GM23248 (cell line): Measurements from ENCODE around the gene UTP18.

Source experiments
- EZH2 ChIP-seq: fragments of 200-600 bp; sonication (generic); IDR thresholded peaks from 2 replicates; pipeline ENCODE4 v1.6.1; 2018; ENCODE audit warnings: antibody characterized with exemption, mild to moderate bottlenecking; ENCODE audit not compliant: insufficient read depth, poor library complexity, severe bottlenecking
- EZH2phosphoT487 ChIP-seq: fragments of 200-600 bp; sonication (generic); IDR thresholded peaks from 2 replicates; pipeline ENCODE4 v1.6.1; 2018; ENCODE audit warnings: antibody characterized with exemption, moderate library complexity, mild to moderate bottlenecking, low read depth; ENCODE audit not compliant: insufficient read depth

GRCh38 chr17:51335006-51335590 lies 74.8 kb downstream of the UTP18 start:
- no peak for TF ChIP-seq EZH2
- no peak for TF ChIP-seq EZH2phosphoT487
